ENCODE results near the gene FMNL1. TPM values are rescaled to one million over a fixed set of nuclear protein-coding genes. Genes with fewer than 3 reads are reported as not detected.

FMNL1 gene
- total RNA-seq, 5 donors from 2014 or later (not counting 1 experiment from before 2014, with no cell fraction given) = 362 to 473 (median 457) TPM

DNA sequence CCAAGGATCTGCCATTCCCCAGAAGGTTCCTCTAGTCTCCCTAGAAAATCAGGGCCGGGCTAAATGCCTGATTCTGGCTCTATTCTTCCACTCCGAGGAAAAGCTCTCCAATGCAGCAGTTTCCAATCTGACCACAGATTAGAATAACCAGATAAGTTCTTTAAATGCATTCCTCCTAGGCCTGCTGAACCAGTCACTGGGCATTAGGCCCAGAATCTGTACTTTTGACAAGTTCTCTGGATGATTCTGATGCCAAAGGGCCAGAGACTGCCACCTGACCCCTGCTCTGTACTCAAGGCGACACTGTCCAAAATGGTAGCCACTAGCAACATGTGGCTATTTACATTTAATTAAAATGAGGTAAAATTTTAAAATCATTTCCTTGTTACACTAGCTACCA, 72.8 kb downstream of the FMNL1 start:
- no peaks in the 10 kb centered on the region for H3K27me3 ChIP-seq (replicated peaks in 1 of 2; ENCODE audit: control insufficient read depth in 2 of 2, extremely low read depth in 1 of 2, insufficient read depth in 2 of 2, low read length in 1 of 2)
- peaks cover 68 to 83% (median 70%) of the 10 kb centered on the region in 3 donors for H3K4me1 Mint-ChIP-seq
- ChIA-PET POLR2A (no interaction called here), CTCF (no interaction called here)
- H3K4me1 ChIP-seq (ENCODE audit: control insufficient read depth in 1 of 2, extremely low read depth in 1 of 2, insufficient read depth in 2 of 2, low read length in 2 of 2) = peaks cover 0 to 56% of the 10 kb centered on the region in 2 experiments
- WGBS (ENCODE audit: insufficient coverage) = 100% methylated on average over 2 of the region's 3 CpGs
- H3K4me3 Mint-ChIP-seq = no peak overlapping the region
- H3K36me3 Mint-ChIP-seq = peaks cover 21% of the 10 kb centered on the region
- no peak overlapping the region for H3K4me3 ChIP-seq (ENCODE audit: control insufficient read depth in 1 of 2, extremely low read depth in 1 of 2, low read length in 1 of 2)
- H3K36me3 ChIP-seq (ENCODE audit: control insufficient read depth in 2 of 2, extremely low read depth in 1 of 2, insufficient read depth in 1 of 2, low read length in 1 of 2) = peaks cover 11 to 57% of the 10 kb centered on the region in 2 donors
- peak overlapping the region in 1 of 2 donors; percentile 80 for H3K27ac Mint-ChIP-seq
- H3K9me3 ChIP-seq = no peaks in the 10 kb centered on the region
- no peak for ATAC-seq (replicated peaks in 1 of 4)
- no peaks in the 10 kb centered on the region for H3K9me3 Mint-ChIP-seq
- DNase-seq = no peak
- no peak overlapping the region for H3K27ac ChIP-seq (ENCODE audit: low read length)
- H3K27me3 Mint-ChIP-seq = no peaks in the 10 kb centered on the region

DNA sequence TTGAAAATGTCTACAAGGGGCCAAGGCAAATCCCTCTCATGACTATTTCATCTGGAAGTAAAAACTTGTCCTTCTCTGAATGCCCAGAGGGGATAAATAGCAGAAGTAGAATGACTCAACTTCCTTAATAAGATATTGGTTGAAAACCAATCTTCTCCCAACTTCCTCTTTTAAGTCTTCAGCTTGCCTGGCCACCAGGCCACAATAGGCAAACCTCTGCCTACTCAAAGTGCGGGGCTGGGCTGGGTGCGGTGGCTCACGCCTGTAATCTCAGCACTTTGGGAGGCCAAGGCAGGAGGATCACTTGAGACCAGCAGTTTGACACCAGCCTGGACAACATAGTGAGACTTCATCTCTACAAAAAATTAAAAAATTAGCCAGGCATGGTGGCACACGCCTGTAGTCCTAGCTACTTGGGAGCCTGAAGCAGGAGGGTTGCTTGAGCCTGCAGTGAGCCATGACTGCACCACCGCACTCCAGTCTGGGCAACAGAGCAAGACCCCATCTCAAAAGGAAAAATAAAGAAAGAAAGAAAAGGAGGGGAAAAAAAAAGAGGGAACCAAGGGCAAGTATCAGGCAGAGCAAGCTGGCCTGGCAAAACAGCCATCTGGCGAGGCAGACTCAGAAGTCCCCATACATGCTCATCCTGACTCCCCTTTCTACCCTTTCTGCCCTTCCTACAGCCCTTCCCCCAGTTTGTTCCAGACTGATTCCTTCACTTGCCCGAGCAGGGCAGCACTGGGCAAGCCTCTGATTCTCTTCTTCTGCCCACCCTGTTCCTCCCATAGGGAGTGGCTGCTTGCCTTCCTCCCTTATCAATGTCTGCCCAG, 74.5 kb downstream of the FMNL1 start:
- Histone ChIP-seq H3K27me3 (replicated peaks in 1 of 2; ENCODE audit: control insufficient read depth in 2 of 2, extremely low read depth in 1 of 2, insufficient read depth in 2 of 2, low read length in 1 of 2) (no peaks in the 10 kb centered on the region), H3K4me1 (ENCODE audit: control insufficient read depth in 1 of 2, extremely low read depth in 1 of 2, insufficient read depth in 2 of 2, low read length in 2 of 2) (peaks cover 0 to 72% of the 10 kb centered on the region in 2 experiments), H3K36me3 (ENCODE audit: control insufficient read depth in 2 of 2, extremely low read depth in 1 of 2, insufficient read depth in 1 of 2, low read length in 1 of 2) (peaks cover 3 to 41% of the 10 kb centered on the region in 2 donors), H3K4me3 (ENCODE audit: control insufficient read depth in 1 of 2, extremely low read depth in 1 of 2, low read length in 1 of 2) (no peak overlapping the region), H3K9me3 (no peaks in the 10 kb centered on the region), H3K27ac (ENCODE audit: low read length) (no peak overlapping the region)
- peaks cover 81 to 89% (median 82%) of the 10 kb centered on the region in 3 donors for H3K4me1 Mint-ChIP-seq
- ATAC-seq (replicated peaks in 1 of 4) (peak in 2 of 4 experiments; percentile 22 to 29), DNase-seq (no peak)
- no peaks in the 10 kb centered on the region for H3K9me3 Mint-ChIP-seq
- peaks cover 14% of the 10 kb centered on the region for H3K36me3 Mint-ChIP-seq
- ChIA-PET POLR2A (interaction anchor here in 1 of 2 donors (0.7 kb wide), 1 partner anchor 81 kb away, joined by 3 read pairs; no protein-coding TSS in a partner anchor), CTCF (no interaction called here)
- no peak overlapping the region for H3K4me3 Mint-ChIP-seq
- no peaks in the 10 kb centered on the region for H3K27me3 Mint-ChIP-seq
- 72% methylated on average over 5 of the region's 7 CpGs for WGBS (ENCODE audit: insufficient coverage)
- peak overlapping the region; percentile 65 to 74 for H3K27ac Mint-ChIP-seq

DNA sequence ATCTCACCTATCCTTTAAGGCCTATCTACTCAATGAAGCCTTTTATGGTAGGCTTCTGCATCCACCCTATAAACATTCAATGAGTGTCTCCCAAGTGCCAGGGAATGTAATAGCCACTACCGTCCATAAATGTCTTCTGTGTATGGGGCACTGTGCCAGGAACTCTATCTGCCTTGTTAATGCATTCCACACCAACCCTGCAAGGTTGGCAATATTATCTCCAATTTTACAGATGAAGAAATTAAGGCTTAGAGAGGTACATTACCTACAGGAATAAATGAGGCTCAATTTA, 75.1 kb downstream of the FMNL1 start:
- Histone ChIP-seq H3K36me3 (ENCODE audit: control insufficient read depth in 2 of 2, extremely low read depth in 1 of 2, insufficient read depth in 1 of 2, low read length in 1 of 2) (peaks cover 3 to 41% of the 10 kb centered on the region in 2 donors), H3K4me3 (ENCODE audit: control insufficient read depth in 1 of 2, extremely low read depth in 1 of 2, low read length in 1 of 2) (no peak overlapping the region), H3K9me3 (no peaks in the 10 kb centered on the region), H3K27me3 (replicated peaks in 1 of 2; ENCODE audit: control insufficient read depth in 2 of 2, extremely low read depth in 1 of 2, insufficient read depth in 2 of 2, low read length in 1 of 2) (no peaks in the 10 kb centered on the region), H3K27ac (ENCODE audit: low read length) (no peak overlapping the region), H3K4me1 (ENCODE audit: control insufficient read depth in 1 of 2, extremely low read depth in 1 of 2, insufficient read depth in 2 of 2, low read length in 2 of 2) (peaks cover 0 to 74% of the 10 kb centered on the region in 2 experiments)
- POLR2A ChIA-PET = no interaction called here
- ATAC-seq (replicated peaks in 1 of 4) (no peak), DNase-seq (no peak)
- H3K27ac Mint-ChIP-seq = peak overlapping the region; percentile 59 to 74
- H3K36me3 Mint-ChIP-seq = peaks cover 14% of the 10 kb centered on the region
- CTCF ChIA-PET = no interaction called here
- H3K27me3 Mint-ChIP-seq = no peaks in the 10 kb centered on the region
- peaks cover 81 to 90% (median 84%) of the 10 kb centered on the region in 3 donors for H3K4me1 Mint-ChIP-seq
- WGBS (ENCODE audit: insufficient coverage) = no CpG with 5 or more reads among the region's 1 CpG
- no peaks in the 10 kb centered on the region for H3K9me3 Mint-ChIP-seq
- no peak overlapping the region for H3K4me3 Mint-ChIP-seq

Other genes starting within 250 kb of the FMNL1 start
- 10 to 100 TPM; 18.7 to 40.7 (median 29.7) TPM for gene DCAKD, start 170.3 kb upstream of the FMNL1 start, total RNA-seq
- gene NMT1, start 160.6 kb upstream of the FMNL1 start, total RNA-seq = 100 to 1,000 TPM in 3 of 5 donors, 10 to 100 TPM in 2; 79.5 to 139 (median 125) TPM
- gene PLCD3, start 89.4 kb upstream of the FMNL1 start, total RNA-seq = 1 to 10 TPM; 3.1 to 9.9 (median 4.8) TPM
- 10 to 100 TPM; 28.4 to 48.5 (median 38.9) TPM for gene ACBD4, start 86.2 kb upstream of the FMNL1 start, total RNA-seq
- gene HEXIM1, start 73.4 kb upstream of the FMNL1 start, total RNA-seq = 10 to 100 TPM; 32.3 to 55.9 (median 34.5) TPM
- gene HEXIM2, start 60.0 kb upstream of the FMNL1 start, total RNA-seq = 1 to 10 TPM; 2.0 to 5.8 (median 3.3) TPM
- under 1 TPM in 4 of 5 donors, not detected in 1; 0.37 to 0.55 (median 0.42) TPM for gene SPATA32, start 40.2 kb downstream of the FMNL1 start, total RNA-seq
- 10 to 100 TPM; 34.4 to 49.8 (median 42.8) TPM for gene MAP3K14, start 95.1 kb downstream of the FMNL1 start, total RNA-seq
- 100 to 1,000 TPM in 3 of 5 donors, 10 to 100 TPM in 2; 56.4 to 120 (median 113) TPM for gene ARHGAP27, start 211.0 kb downstream of the FMNL1 start, total RNA-seq